H1 (cell line): ENCODE data around the gene SSNA1. TPM values are rescaled to one million over a fixed set of nuclear protein-coding genes. Genes with fewer than 3 reads are reported as not detected.
A peak's percentile ranks its signal among the peaks of the same experiment; 100 is the strongest.

ENCODE experiments used
- CTCF ChIA-PET: fragments of 300-600 bp; sonication (Branson Sonifier 250); formaldehyde crosslinking; loops from one replicate; lab custom pipeline; 2021; ENCODE audit not compliant: partially characterized antibody; lab: Charles Lee
- POLR2A ChIA-PET: fragments of 300-600 bp; sonication (Branson Sonifier 250); formaldehyde crosslinking; loops from one replicate; lab custom pipeline; 2021; ENCODE audit warnings: inconsistent platforms; ENCODE audit not compliant: partially characterized antibody; lab: Charles Lee
- DNase-seq, 2 experiments: peaks; one replicate each; pipeline versions ENCODE4 v3.0.0 to v3.0.0-alpha.2; 2010 to 2022; ENCODE audit warnings: low spot score in 2 of 2, low read depth in 1 of 2, mixed read lengths in 1 of 2
- FAIRE-seq: peaks from 2 replicates; lab custom pipeline; 2011; peaks lifted over from hg19 to GRCh38; lab: Jason Lieb, UNC
- H2AFZ ChIP-seq: 2 replicates; pipeline ENCODE4 v1.8.1; 2012; ENCODE audit warnings: low read length, inconsistent platforms
- H2AK5ac ChIP-seq: 2 replicates; pipeline ENCODE4 v1.6.1; 2013; ENCODE audit warnings: low read depth, low read length
- H2BK120ac ChIP-seq: replicated peaks from 2 replicates; pipeline ENCODE3; 2013; ENCODE audit warnings: low read depth, low read length, inconsistent platforms
- H2BK12ac ChIP-seq: 2 replicates; pipeline ENCODE4 v1.6.1; 2013; ENCODE audit warnings: low read depth, low read length
- H2BK15ac ChIP-seq: 2 replicates; pipeline ENCODE4 v1.6.1; 2013; ENCODE audit warnings: low read length
- H2BK20ac ChIP-seq: 2 replicates; pipeline ENCODE4 v1.6.1; 2013; ENCODE audit warnings: low read length
- H2BK5ac ChIP-seq: 2 replicates; pipeline ENCODE4 v1.6.1; 2013; ENCODE audit warnings: low read depth, low read length
- H3K14ac ChIP-seq: 2 replicates; pipeline ENCODE4 v1.6.1; 2013; ENCODE audit warnings: inconsistent platforms; ENCODE audit not compliant: insufficient read length
- H3K18ac ChIP-seq: 2 replicates; pipeline ENCODE4 v1.6.1; 2013; ENCODE audit warnings: low read length; ENCODE audit errors: extremely low read depth
- H3K23ac ChIP-seq: 2 replicates; pipeline ENCODE4 v1.6.1; 2013; ENCODE audit warnings: inconsistent platforms; ENCODE audit not compliant: insufficient read length
- H3K23me2 ChIP-seq: 2 replicates; pipeline ENCODE4 v1.6.1; 2013; ENCODE audit warnings: low read depth, low read length
- H3K27ac ChIP-seq: 2 replicates; pipeline ENCODE4 v1.6.1; 2011; ENCODE audit warnings: low read depth, low read length, inconsistent platforms
- H3K27me3 ChIP-seq, 4 experiments: replicated peaks in 1 of 4; 1 replicate in 1 of 4; 2 replicates in 3 of 4; pipeline versions ENCODE4 v1.6.1 to v1.8.1; 2011 to 2013; ENCODE audit warnings: low read length in 3 of 4, mild to moderate bottlenecking in 3 of 4, inconsistent platforms in 2 of 4, mixed read lengths in 2 of 4, moderate library complexity in 1 of 4; ENCODE audit not compliant: control insufficient read depth in 3 of 4, insufficient read depth in 3 of 4; ENCODE audit errors: extremely low read depth in 1 of 4
- H3K36me3 ChIP-seq, 4 experiments: 2 replicates each; pipeline versions ENCODE4 v1.6.1 to v1.8.1; 2011 to 2013; ENCODE audit warnings: mild to moderate bottlenecking in 4 of 4, low read length in 3 of 4, moderate library complexity in 2 of 4, control low read depth in 1 of 4, inconsistent platforms in 1 of 4; ENCODE audit not compliant: insufficient read depth in 4 of 4, control insufficient read depth in 2 of 4
- H3K4ac ChIP-seq: replicated peaks from 2 replicates; pipeline ENCODE3; 2013; ENCODE audit warnings: low read length, low read depth, mixed read lengths, inconsistent platforms; ENCODE audit not compliant: insufficient read length
- H3K4me1 ChIP-seq, 4 experiments: replicated peaks in 1 of 4; 1 replicate in 1 of 4; 2 replicates in 3 of 4; pipeline versions ENCODE4 v1.6.1 to v1.8.1; 2011 to 2013; ENCODE audit warnings: low read length in 3 of 4, inconsistent platforms in 2 of 4, mixed read lengths in 1 of 4; ENCODE audit not compliant: insufficient read depth in 4 of 4, control insufficient read depth in 3 of 4
- H3K4me2 ChIP-seq, 2 experiments: 2 replicates each; pipeline versions ENCODE4 v1.6.1 to v1.8.1; 2011 to 2013; ENCODE audit warnings: low read depth in 2 of 2, low read length in 2 of 2, control low read depth in 1 of 2, inconsistent platforms in 1 of 2, mild to moderate bottlenecking in 1 of 2; ENCODE audit not compliant: insufficient read depth in 1 of 2
- H3K4me3 ChIP-seq, 4 experiments: fragments of 200-600, 300-600 bp in 1 of 4; sonication (generic), shearing (Covaris generic), sonication (Bioruptor Twin) in 1 of 4; 2 replicates each; pipeline versions ENCODE4 v1.5.1 to v1.8.1; 2011 to 2016; ENCODE audit warnings: low read length in 4 of 4, low read depth in 3 of 4, control low read depth in 2 of 4, inconsistent platforms in 2 of 4, mild to moderate bottlenecking in 2 of 4, mixed read lengths in 1 of 4, moderate library complexity in 1 of 4; ENCODE audit not compliant: insufficient read depth in 2 of 4; ENCODE audit errors: extremely low read depth in 1 of 4
- H3K56ac ChIP-seq: replicated peaks from 2 replicates; pipeline ENCODE3; 2013; ENCODE audit warnings: low read depth, mild to moderate bottlenecking, mixed read lengths, low read length, inconsistent platforms; ENCODE audit not compliant: insufficient read length
- H3K79me1 ChIP-seq: 2 replicates; pipeline ENCODE4 v1.6.1; 2013; ENCODE audit warnings: low read depth, low read length, control low read depth
- H3K79me2 ChIP-seq, 2 experiments: 2 replicates each; pipeline versions ENCODE4 v1.6.1 to v1.8.1; 2012 to 2013; ENCODE audit warnings: low read length in 2 of 2, mild to moderate bottlenecking in 2 of 2, inconsistent platforms in 1 of 2; ENCODE audit not compliant: insufficient read depth in 2 of 2, control insufficient read depth in 1 of 2
- H3K9ac ChIP-seq, 4 experiments: replicated peaks in 1 of 4; 1 replicate in 1 of 4; 2 replicates in 3 of 4; pipeline versions ENCODE4 v1.6.1 to v1.8.1; 2011 to 2013; ENCODE audit warnings: low read depth in 3 of 4, low read length in 3 of 4, control low read depth in 2 of 4, mild to moderate bottlenecking in 2 of 4, moderate library complexity in 2 of 4, inconsistent platforms in 1 of 4; ENCODE audit errors: extremely low read depth in 1 of 4
- H3K9me3 ChIP-seq, 2 experiments: 2 replicates each; pipeline versions ENCODE4 v1.6.1 to v1.8.1; 2012 to 2013; ENCODE audit warnings: mild to moderate bottlenecking in 2 of 2, moderate library complexity in 2 of 2, control low read depth in 1 of 2, inconsistent platforms in 1 of 2, low read depth in 1 of 2, low read length in 1 of 2, mixed read lengths in 1 of 2; ENCODE audit not compliant: insufficient read depth in 2 of 2
- H4K20me1 ChIP-seq, 2 experiments: replicated peaks in 1 of 2; 2 replicates each; pipeline versions ENCODE3 to v1.8.1; 2011 to 2013; ENCODE audit warnings: inconsistent platforms in 2 of 2, low read length in 2 of 2, mild to moderate bottlenecking in 1 of 2; ENCODE audit not compliant: insufficient read depth in 2 of 2, control insufficient read depth in 1 of 2
- H4K5ac ChIP-seq: 2 replicates; pipeline ENCODE4 v1.6.1; 2013; ENCODE audit warnings: low read length, low read depth, mixed read lengths, inconsistent platforms; ENCODE audit not compliant: insufficient read length
- H4K8ac ChIP-seq: 2 replicates; pipeline ENCODE4 v1.8.0; 2013; ENCODE audit warnings: mild to moderate bottlenecking, moderate library complexity, low read length, inconsistent platforms; ENCODE audit not compliant: insufficient read depth; ENCODE audit errors: extremely low read depth
- H4K91ac ChIP-seq: replicated peaks from 2 replicates; pipeline ENCODE3; 2013; ENCODE audit warnings: low read length, mixed read lengths, inconsistent platforms; ENCODE audit not compliant: insufficient read length
- ASH2L ChIP-seq: fragments of 200-600, 300-600 bp; sonication (generic); IDR thresholded peaks from one replicate; pipeline ENCODE4 v1.7.1; 2017; ENCODE audit warnings: low read length
- CHD1 ChIP-seq: IDR thresholded peaks from 2 replicates; pipeline ENCODE4 v1.6.1; 2012; ENCODE audit warnings: low read depth, low read length, improper control_type of control experiment
- EGR1 ChIP-seq: IDR thresholded peaks from 2 replicates; pipeline ENCODE4 v1.6.1; 2011; ENCODE audit warnings: low read depth, low read length, borderline replicate concordance
- FOSL1 ChIP-seq: IDR thresholded peaks from 2 replicates; pipeline ENCODE4 v1.6.1; 2011; ENCODE audit warnings: mild to moderate bottlenecking, low read depth, low read length, moderate library complexity; ENCODE audit not compliant: insufficient read depth
- HDAC2 ChIP-seq, 2 experiments: fragments of 300-600 bp in 1 of 2; sonication (generic) in 1 of 2; IDR thresholded peaks; 2 replicates each; pipeline ENCODE4 v1.6.1; 2011 to 2012; ENCODE audit warnings: low read depth in 2 of 2, low read length in 2 of 2, mild to moderate bottlenecking in 2 of 2, moderate library complexity in 2 of 2, borderline replicate concordance in 1 of 2, inconsistent platforms in 1 of 2
- JUND ChIP-seq: IDR thresholded peaks from 2 replicates; pipeline ENCODE4 v1.6.1; 2011; ENCODE audit warnings: mild to moderate bottlenecking, improper control_type of control experiment, low read length
- NANOG ChIP-seq: IDR thresholded peaks from 2 replicates; pipeline ENCODE4 v1.6.1; 2011; ENCODE audit warnings: low read length, low read depth, mild to moderate bottlenecking, inconsistent platforms; ENCODE audit not compliant: insufficient read depth, poor library complexity, severe bottlenecking
- POLR2A ChIP-seq, 2 experiments: IDR thresholded peaks; 1 replicate in 1 of 2; 2 replicates in 1 of 2; pipeline ENCODE4 v1.6.1; 2011; ENCODE audit warnings: low read depth in 2 of 2, low read length in 2 of 2, mild to moderate bottlenecking in 2 of 2; ENCODE audit errors: control extremely low read depth in 1 of 2
- WGBS, 2 experiments: shearing (Covaris generic) in 1 of 2; methylation state at CpG; one replicate each; pipeline versions ENCODE4 v1.1.6 to v1.1.7; 2013 to 2015; ENCODE audit warnings: low lambda C conversion rate in 2 of 2, mixed read lengths in 2 of 2, inconsistent platforms in 1 of 2, low coverage in 1 of 2, missing lambda C conversion rate in 1 of 2; ENCODE audit not compliant: insufficient replicate concordance in 2 of 2, insufficient coverage in 1 of 2, insufficient read length in 1 of 2; ENCODE audit errors: extremely low coverage in 1 of 2, missing lambda C conversion rate in 1 of 2; 5-methylcytosine and 5-hydroxymethylcytosine counted together
- polyA plus RNA-seq, 7 experiments: library from polyadenylated mRNA; depleted of rRNA in 3 of 7; stranded (reverse) in 5 of 7; unstranded in 2 of 7; fragments of >200 nt in 5 of 7; fragments of 200-250 nt in 2 of 7; gene quantifications; 1 replicate in 5 of 7; 2 replicates in 1 of 7; 4 replicates in 1 of 7; pipeline versions ENCODE4 v1.2.1 to v1.2.3, GENCODE V29; 2011 to 2013; ENCODE audit warnings: missing spikeins in 2 of 7, mixed read lengths in 2 of 7
- total RNA-seq: library from RNA; stranded (reverse); fragmentation: NEBNext Ultra II Directional; extraction: Animal tissue kit (Norgen Biotek cat#: 25700); gene quantifications from 2 replicates; pipeline ENCODE4 v1.2.1, GENCODE V29; 2021
- TF ChIP-seq, protein P1 (sequence below): IDR thresholded peaks from 2 replicates; pipeline ENCODE4 v1.6.1; 2012; ENCODE audit warnings: inconsistent platforms
- TF ChIP-seq, protein P2 (sequence below): IDR thresholded peaks from 2 replicates; pipeline ENCODE4 v1.6.1; 2011; ENCODE audit warnings: low read length, improper control_type of control experiment

Gene SSNA1
- total and polyA plus RNA-seq, 2 of the 8 experiments (the other 6 are each of a cell fraction or from before 2014, with no cell fraction given) = 87.3 to 157 TPM

- Histone ChIP-seq H4K91ac (peak overlapping the region; percentile 91), H3K23ac (no peak overlapping the region), H3K79me2 (no peaks in the 10 kb centered on the region), H3K27ac (no peak overlapping the region), H4K5ac (no peak overlapping the region), H4K20me1 (no peaks in the 10 kb centered on the region), H3K4me2 (no peak overlapping the region), H3K36me3 (no peaks in the 10 kb centered on the region), H2AFZ (no peak overlapping the region), H3K27me3 (no peaks in the 10 kb centered on the region; a peak in 2 of 7 replicates), H2BK5ac (peak overlapping the region; percentile 90), H3K23me2 (peaks cover 16% of the 10 kb centered on the region; the same call in 1 of the 2 replicates), H3K18ac (no peak overlapping the region), H3K79me1 (no peaks in the 10 kb centered on the region), H3K14ac (no peak overlapping the region), H2BK12ac (peak overlapping the region; percentile 68; the same call in 1 of the 2 replicates), H3K9ac (no peak overlapping the region; a peak in 1 of 7 replicates), H2BK120ac (peak overlapping the region; percentile 33), H3K4me1 (peaks cover 0 to 23% (median 10%) of the 10 kb centered on the region in 4 experiments; a peak in 5 of 7 replicates), H3K9me3 (no peaks in the 10 kb centered on the region), H4K8ac (no peak overlapping the region; the same call in 1 of the 2 replicates), H2BK20ac (0 out of 2 replicates have a peak overlapping the region, but pooled peaks have one; percentile 48), H2AK5ac (peak overlapping the region; percentile 70; the same call in 1 of the 2 replicates), H2BK15ac (peak overlapping the region; percentile 46; the same call in 1 of the 2 replicates), H3K56ac (peak overlapping the region; percentile 46), H3K4me3 (no peak overlapping the region), H3K4ac (peak overlapping the region; percentile 85)
- ChIA-PET POLR2A (interaction anchor here (1.1 to 69.9 kb wide), 7 partner anchors 9 to 109 kb away, joined by 4 to 1462 read pairs (median 5); partner anchors contain the start of genes ANAPC2, NDOR1, NELFB and SSNA1), CTCF (interaction anchor here (1.0 to 20.2 kb wide), 25 partner anchors 10 to 438 kb away, joined by 3 to 204 read pairs (median 5); partner anchors contain the start of genes ANAPC2, LRRC26, NPDC1 and SAPCD2)
- DNase-seq (no peak), FAIRE-seq (no peak)
- 84% methylated on average over 18 of the region's 18 CpGs; no CpG with 5 or more reads in 1 of the 2 experiments for WGBS, 2 experiments
- TF ChIP-seq HDAC2 (IDR thresholded peaks at IDR 0.05; ENCODE audit: borderline replicate concordance in 1 of 2, low read depth in 2 of 2, low read length in 2 of 2) (no peak), ASH2L (no peak), CHD1 (no peak), EGR1 (no peak), JUND (no peak), NANOG (no peak), POLR2A (IDR thresholded peaks at IDR 0.05; ENCODE audit: control extremely low read depth in 1 of 2, low read depth in 2 of 2, low read length in 2 of 2) (no peak), FOSL1 (no peak)
- TF ChIP-seq, protein P1, sequence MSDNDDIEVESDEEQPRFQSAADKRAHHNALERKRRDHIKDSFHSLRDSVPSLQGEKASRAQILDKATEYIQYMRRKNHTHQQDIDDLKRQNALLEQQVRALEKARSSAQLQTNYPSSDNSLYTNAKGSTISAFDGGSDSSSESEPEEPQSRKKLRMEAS = no peak
- TF ChIP-seq, protein P2, sequence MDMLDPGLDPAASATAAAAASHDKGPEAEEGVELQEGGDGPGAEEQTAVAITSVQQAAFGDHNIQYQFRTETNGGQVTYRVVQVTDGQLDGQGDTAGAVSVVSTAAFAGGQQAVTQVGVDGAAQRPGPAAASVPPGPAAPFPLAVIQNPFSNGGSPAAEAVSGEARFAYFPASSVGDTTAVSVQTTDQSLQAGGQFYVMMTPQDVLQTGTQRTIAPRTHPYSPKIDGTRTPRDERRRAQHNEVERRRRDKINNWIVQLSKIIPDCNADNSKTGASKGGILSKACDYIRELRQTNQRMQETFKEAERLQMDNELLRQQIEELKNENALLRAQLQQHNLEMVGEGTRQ = no peak
Observed at GRCh38 chr9:137226338-137227053, 38.0 kb downstream of the SSNA1 start.
